H1 (cell line): ENCODE data around the gene CRACDL. TPM values are rescaled to one million over a fixed set of nuclear protein-coding genes. Genes with fewer than 3 reads are reported as not detected.

Experiments
- CTCF ChIA-PET: fragments of 300-600 bp; sonication (Branson Sonifier 250); formaldehyde crosslinking; loops from one replicate; lab custom pipeline; 2021; ENCODE audit not compliant: partially characterized antibody; lab: Charles Lee
- POLR2A ChIA-PET: fragments of 300-600 bp; sonication (Branson Sonifier 250); formaldehyde crosslinking; loops from one replicate; lab custom pipeline; 2021; ENCODE audit warnings: inconsistent platforms; ENCODE audit not compliant: partially characterized antibody; lab: Charles Lee
- DNase-seq, 2 experiments: peaks; one replicate each; pipeline versions ENCODE4 v3.0.0 to v3.0.0-alpha.2; 2010 to 2022; ENCODE audit warnings: low spot score in 2 of 2, low read depth in 1 of 2, mixed read lengths in 1 of 2
- FAIRE-seq: peaks from 2 replicates; lab custom pipeline; 2011; peaks lifted over from hg19 to GRCh38; lab: Jason Lieb, UNC
- H2AFZ ChIP-seq: 2 replicates; pipeline ENCODE4 v1.8.1; 2012; ENCODE audit warnings: low read length, inconsistent platforms
- H2AK5ac ChIP-seq: 2 replicates; pipeline ENCODE4 v1.6.1; 2013; ENCODE audit warnings: low read depth, low read length
- H2BK120ac ChIP-seq: replicated peaks from 2 replicates; pipeline ENCODE3; 2013; ENCODE audit warnings: low read depth, low read length, inconsistent platforms
- H2BK12ac ChIP-seq: 2 replicates; pipeline ENCODE4 v1.6.1; 2013; ENCODE audit warnings: low read depth, low read length
- H2BK15ac ChIP-seq: 2 replicates; pipeline ENCODE4 v1.6.1; 2013; ENCODE audit warnings: low read length
- H2BK20ac ChIP-seq: 2 replicates; pipeline ENCODE4 v1.6.1; 2013; ENCODE audit warnings: low read length
- H2BK5ac ChIP-seq: 2 replicates; pipeline ENCODE4 v1.6.1; 2013; ENCODE audit warnings: low read depth, low read length
- H3K14ac ChIP-seq: 2 replicates; pipeline ENCODE4 v1.6.1; 2013; ENCODE audit warnings: inconsistent platforms; ENCODE audit not compliant: insufficient read length
- H3K18ac ChIP-seq: 2 replicates; pipeline ENCODE4 v1.6.1; 2013; ENCODE audit warnings: low read length; ENCODE audit errors: extremely low read depth
- H3K23ac ChIP-seq: 2 replicates; pipeline ENCODE4 v1.6.1; 2013; ENCODE audit warnings: inconsistent platforms; ENCODE audit not compliant: insufficient read length
- H3K23me2 ChIP-seq: 2 replicates; pipeline ENCODE4 v1.6.1; 2013; ENCODE audit warnings: low read depth, low read length
- H3K27ac ChIP-seq: 2 replicates; pipeline ENCODE4 v1.6.1; 2011; ENCODE audit warnings: low read depth, low read length, inconsistent platforms
- H3K27me3 ChIP-seq, 4 experiments: replicated peaks in 1 of 4; 1 replicate in 1 of 4; 2 replicates in 3 of 4; pipeline versions ENCODE4 v1.6.1 to v1.8.1; 2011 to 2013; ENCODE audit warnings: low read length in 3 of 4, mild to moderate bottlenecking in 3 of 4, inconsistent platforms in 2 of 4, mixed read lengths in 2 of 4, moderate library complexity in 1 of 4; ENCODE audit not compliant: control insufficient read depth in 3 of 4, insufficient read depth in 3 of 4; ENCODE audit errors: extremely low read depth in 1 of 4
- H3K36me3 ChIP-seq, 4 experiments: 2 replicates each; pipeline versions ENCODE4 v1.6.1 to v1.8.1; 2011 to 2013; ENCODE audit warnings: mild to moderate bottlenecking in 4 of 4, low read length in 3 of 4, moderate library complexity in 2 of 4, control low read depth in 1 of 4, inconsistent platforms in 1 of 4; ENCODE audit not compliant: insufficient read depth in 4 of 4, control insufficient read depth in 2 of 4
- H3K4ac ChIP-seq: replicated peaks from 2 replicates; pipeline ENCODE3; 2013; ENCODE audit warnings: low read length, low read depth, mixed read lengths, inconsistent platforms; ENCODE audit not compliant: insufficient read length
- H3K4me1 ChIP-seq, 4 experiments: replicated peaks in 1 of 4; 1 replicate in 1 of 4; 2 replicates in 3 of 4; pipeline versions ENCODE4 v1.6.1 to v1.8.1; 2011 to 2013; ENCODE audit warnings: low read length in 3 of 4, inconsistent platforms in 2 of 4, mixed read lengths in 1 of 4; ENCODE audit not compliant: insufficient read depth in 4 of 4, control insufficient read depth in 3 of 4
- H3K4me2 ChIP-seq, 2 experiments: 2 replicates each; pipeline versions ENCODE4 v1.6.1 to v1.8.1; 2011 to 2013; ENCODE audit warnings: low read depth in 2 of 2, low read length in 2 of 2, control low read depth in 1 of 2, inconsistent platforms in 1 of 2, mild to moderate bottlenecking in 1 of 2; ENCODE audit not compliant: insufficient read depth in 1 of 2
- H3K4me3 ChIP-seq, 4 experiments: fragments of 200-600, 300-600 bp in 1 of 4; sonication (generic), shearing (Covaris generic), sonication (Bioruptor Twin) in 1 of 4; 2 replicates each; pipeline versions ENCODE4 v1.5.1 to v1.8.1; 2011 to 2016; ENCODE audit warnings: low read length in 4 of 4, low read depth in 3 of 4, control low read depth in 2 of 4, inconsistent platforms in 2 of 4, mild to moderate bottlenecking in 2 of 4, mixed read lengths in 1 of 4, moderate library complexity in 1 of 4; ENCODE audit not compliant: insufficient read depth in 2 of 4; ENCODE audit errors: extremely low read depth in 1 of 4
- H3K56ac ChIP-seq: replicated peaks from 2 replicates; pipeline ENCODE3; 2013; ENCODE audit warnings: low read depth, mild to moderate bottlenecking, mixed read lengths, low read length, inconsistent platforms; ENCODE audit not compliant: insufficient read length
- H3K79me1 ChIP-seq: 2 replicates; pipeline ENCODE4 v1.6.1; 2013; ENCODE audit warnings: low read depth, low read length, control low read depth
- H3K79me2 ChIP-seq, 2 experiments: 2 replicates each; pipeline versions ENCODE4 v1.6.1 to v1.8.1; 2012 to 2013; ENCODE audit warnings: low read length in 2 of 2, mild to moderate bottlenecking in 2 of 2, inconsistent platforms in 1 of 2; ENCODE audit not compliant: insufficient read depth in 2 of 2, control insufficient read depth in 1 of 2
- H3K9ac ChIP-seq, 4 experiments: replicated peaks in 1 of 4; 1 replicate in 1 of 4; 2 replicates in 3 of 4; pipeline versions ENCODE4 v1.6.1 to v1.8.1; 2011 to 2013; ENCODE audit warnings: low read depth in 3 of 4, low read length in 3 of 4, control low read depth in 2 of 4, mild to moderate bottlenecking in 2 of 4, moderate library complexity in 2 of 4, inconsistent platforms in 1 of 4; ENCODE audit errors: extremely low read depth in 1 of 4
- H3K9me3 ChIP-seq, 2 experiments: 2 replicates each; pipeline versions ENCODE4 v1.6.1 to v1.8.1; 2012 to 2013; ENCODE audit warnings: mild to moderate bottlenecking in 2 of 2, moderate library complexity in 2 of 2, control low read depth in 1 of 2, inconsistent platforms in 1 of 2, low read depth in 1 of 2, low read length in 1 of 2, mixed read lengths in 1 of 2; ENCODE audit not compliant: insufficient read depth in 2 of 2
- H4K20me1 ChIP-seq, 2 experiments: replicated peaks in 1 of 2; 2 replicates each; pipeline versions ENCODE3 to v1.8.1; 2011 to 2013; ENCODE audit warnings: inconsistent platforms in 2 of 2, low read length in 2 of 2, mild to moderate bottlenecking in 1 of 2; ENCODE audit not compliant: insufficient read depth in 2 of 2, control insufficient read depth in 1 of 2
- H4K5ac ChIP-seq: 2 replicates; pipeline ENCODE4 v1.6.1; 2013; ENCODE audit warnings: low read length, low read depth, mixed read lengths, inconsistent platforms; ENCODE audit not compliant: insufficient read length
- H4K8ac ChIP-seq: 2 replicates; pipeline ENCODE4 v1.8.0; 2013; ENCODE audit warnings: mild to moderate bottlenecking, moderate library complexity, low read length, inconsistent platforms; ENCODE audit not compliant: insufficient read depth; ENCODE audit errors: extremely low read depth
- H4K91ac ChIP-seq: replicated peaks from 2 replicates; pipeline ENCODE3; 2013; ENCODE audit warnings: low read length, mixed read lengths, inconsistent platforms; ENCODE audit not compliant: insufficient read length
- ATF2 ChIP-seq: IDR thresholded peaks from 2 replicates; pipeline ENCODE4 v1.6.1; 2012; ENCODE audit warnings: low read length, inconsistent platforms
- ATF3 ChIP-seq: IDR thresholded peaks from 2 replicates; pipeline ENCODE4 v1.6.1; 2011; ENCODE audit warnings: low read depth, mild to moderate bottlenecking, low read length; ENCODE audit not compliant: insufficient read depth
- BACH1 ChIP-seq: IDR thresholded peaks from 2 replicates; pipeline ENCODE4 v1.6.1; 2012; ENCODE audit warnings: low read length, improper control_type of control experiment
- BRCA1 ChIP-seq: IDR thresholded peaks from 2 replicates; pipeline ENCODE4 v1.6.1; 2012; ENCODE audit warnings: low read depth, low read length, improper control_type of control experiment
- CBX5 ChIP-seq: fragments of 300-800, 300-1000 bp; sonication (generic); IDR thresholded peaks from 2 replicates; pipeline ENCODE4 v1.7.1; 2016; ENCODE audit warnings: antibody characterized with exemption, low read length, low read depth
- CEBPB ChIP-seq: IDR thresholded peaks from 2 replicates; pipeline ENCODE4 v1.6.1; 2012; ENCODE audit warnings: low read depth, low read length
- KDM4A ChIP-seq: IDR thresholded peaks from one replicate; pipeline ENCODE4 v1.7.1; 2012; ENCODE audit warnings: low read depth, mild to moderate bottlenecking, moderate library complexity, low read length, inconsistent platforms; ENCODE audit not compliant: severe bottlenecking
- NRF1 ChIP-seq: IDR thresholded peaks from 2 replicates; pipeline ENCODE4 v1.6.1; 2011; ENCODE audit warnings: mild to moderate bottlenecking, low read depth, low read length, improper control_type of control experiment
- RNF2 ChIP-seq: fragments of 200-900, 300-1000 bp; sonication (generic); IDR thresholded peaks from 2 replicates; pipeline ENCODE4 v1.7.1; 2016; ENCODE audit warnings: borderline replicate concordance, low read depth, mild to moderate bottlenecking, antibody characterized with exemption, low read length; ENCODE audit not compliant: poor library complexity, severe bottlenecking; ENCODE audit errors: missing control alignments
- SAP30 ChIP-seq: fragments of 300-600 bp; sonication (generic); IDR thresholded peaks from 2 replicates; pipeline ENCODE4 v1.7.1; 2012; ENCODE audit warnings: low read length, moderate library complexity, mild to moderate bottlenecking, inconsistent platforms; ENCODE audit not compliant: insufficient read depth, insufficient replicate concordance
- TEAD4 ChIP-seq: IDR thresholded peaks from 2 replicates; pipeline ENCODE4 v1.6.1; 2012; ENCODE audit warnings: low read depth, low read length, inconsistent platforms, mixed read lengths
- WGBS, 2 experiments: shearing (Covaris generic) in 1 of 2; methylation state at CpG; one replicate each; pipeline versions ENCODE4 v1.1.6 to v1.1.7; 2013 to 2015; ENCODE audit warnings: low lambda C conversion rate in 2 of 2, mixed read lengths in 2 of 2, inconsistent platforms in 1 of 2, low coverage in 1 of 2, missing lambda C conversion rate in 1 of 2; ENCODE audit not compliant: insufficient replicate concordance in 2 of 2, insufficient coverage in 1 of 2, insufficient read length in 1 of 2; ENCODE audit errors: extremely low coverage in 1 of 2, missing lambda C conversion rate in 1 of 2; 5-methylcytosine and 5-hydroxymethylcytosine counted together
- polyA plus RNA-seq, 7 experiments: library from polyadenylated mRNA; depleted of rRNA in 3 of 7; stranded (reverse) in 5 of 7; unstranded in 2 of 7; fragments of >200 nt in 5 of 7; fragments of 200-250 nt in 2 of 7; gene quantifications; 1 replicate in 5 of 7; 2 replicates in 1 of 7; 4 replicates in 1 of 7; pipeline versions ENCODE4 v1.2.1 to v1.2.3, GENCODE V29; 2011 to 2013; ENCODE audit warnings: missing spikeins in 2 of 7, mixed read lengths in 2 of 7
- total RNA-seq: library from RNA; stranded (reverse); fragmentation: NEBNext Ultra II Directional; extraction: Animal tissue kit (Norgen Biotek cat#: 25700); gene quantifications from 2 replicates; pipeline ENCODE4 v1.2.1, GENCODE V29; 2021

The CRACDL gene
- total and polyA plus RNA-seq, 2 of the 8 experiments (the other 6 are each of a cell fraction or from before 2014, with no cell fraction given), result 0.07 to 0.38 TPM

GRCh38 chr2:98819231-98819766, 116.7 kb downstream of the CRACDL start:
- Histone ChIP-seq H3K23ac (no peak overlapping the region), H3K27me3 (peaks cover 13 to 33% (median 27%) of the 10 kb centered on the region in 4 experiments), H3K56ac (no peak overlapping the region), H3K4me3 (no peak overlapping the region), H3K4me1 (no peaks in the 10 kb centered on the region), H3K36me3 (peaks cover 0 to 8% (median 0%) of the 10 kb centered on the region in 4 experiments; a peak in 2 of 8 replicates), H3K9me3 (peaks cover 0 to 8% of the 10 kb centered on the region in 2 experiments; a peak in 3 of 4 replicates), H3K27ac (no peak overlapping the region), H2BK15ac (no peak overlapping the region), H3K79me2 (no peaks in the 10 kb centered on the region), H4K20me1 (no peaks in the 10 kb centered on the region), H3K23me2 (peaks cover 5% of the 10 kb centered on the region; the same call in 1 of the 2 replicates), H4K91ac (no peak overlapping the region), H3K9ac (no peak overlapping the region), H2BK120ac (no peak overlapping the region), H3K14ac (no peak overlapping the region), H2AK5ac (no peak overlapping the region), H2AFZ (no peak overlapping the region), H3K18ac (no peak overlapping the region), H2BK5ac (no peak overlapping the region), H3K4ac (no peak overlapping the region), H4K8ac (no peak overlapping the region), H3K79me1 (no peaks in the 10 kb centered on the region), H2BK12ac (no peak overlapping the region), H2BK20ac (no peak overlapping the region), H3K4me2 (no peak overlapping the region), H4K5ac (no peak overlapping the region)
- ChIA-PET CTCF (interaction anchor here (1.2 kb wide), 1 partner anchor 19 kb away, joined by 3 read pairs; no protein-coding TSS in a partner anchor), POLR2A (no interaction called here)
- WGBS, 2 experiments, result 86% methylated on average over 5 of the region's 5 CpGs; no CpG with 5 or more reads in 1 of the 2 experiments
- FAIRE-seq (no peak), DNase-seq (no peak)
- TF ChIP-seq KDM4A (no peak), ATF2 (no peak), CBX5 (no peak), NRF1 (no peak), BRCA1 (no peak), SAP30 (no peak), CEBPB (no peak), BACH1 (no peak), ATF3 (no peak), TEAD4 (no peak), RNF2 (no peak)
